HL-60 (cell line): ENCODE results near the gene LRRC8C.

Experiments used
- DNase-seq, 2 experiments: peaks; one replicate each; pipeline ENCODE4 v3.0.0-alpha.2; 2010 to 2020; ENCODE audit warnings: low read depth in 1 of 2, low spot score in 1 of 2
- H3K27ac ChIP-seq: fragments of 250-450 bp; sonication (Bioruptor Pico); replicated peaks from 2 replicates; pipeline ENCODE4 v1.5.1; 2020; ENCODE audit warnings: mild to moderate bottlenecking, moderate library complexity
- H3K27me3 ChIP-seq: fragments of 250-450 bp; sonication (Bioruptor Pico); 2 replicates; pipeline ENCODE4 v1.5.1; 2021; ENCODE audit warnings: mild to moderate bottlenecking, moderate library complexity; ENCODE audit not compliant: insufficient read depth, poor library complexity, severe bottlenecking
- H3K4me3 ChIP-seq: replicated peaks from 2 replicates; pipeline ENCODE4 v1.5.1; 2011; ENCODE audit warnings: mild to moderate bottlenecking, control low read depth, low read length; ENCODE audit not compliant: insufficient read depth
- GABPA ChIP-seq: IDR thresholded peaks from 2 replicates; pipeline ENCODE4 v1.6.1; 2012; ENCODE audit warnings: low read depth
- POLR2AphosphoS5 ChIP-seq: IDR thresholded peaks from 2 replicates; pipeline ENCODE4 v1.6.1; 2012; ENCODE audit warnings: low read depth
- SPI1 ChIP-seq: IDR thresholded peaks from 2 replicates; pipeline ENCODE4 v1.6.1; 2012; ENCODE audit warnings: low read depth, mild to moderate bottlenecking, borderline replicate concordance
- TF ChIP-seq, protein P1 (sequence below): IDR thresholded peaks from one replicate; pipeline ENCODE4 v1.5.1; 2011; ENCODE audit warnings: low read length, control low read depth, inconsistent platforms; ENCODE audit not compliant: insufficient read depth
- TF ChIP-seq, protein P2 (sequence below): IDR thresholded peaks from 2 replicates; pipeline ENCODE4 v1.6.1; 2012; ENCODE audit warnings: low read depth; ENCODE audit not compliant: insufficient replicate concordance

The LRRC8C gene

DNA sequence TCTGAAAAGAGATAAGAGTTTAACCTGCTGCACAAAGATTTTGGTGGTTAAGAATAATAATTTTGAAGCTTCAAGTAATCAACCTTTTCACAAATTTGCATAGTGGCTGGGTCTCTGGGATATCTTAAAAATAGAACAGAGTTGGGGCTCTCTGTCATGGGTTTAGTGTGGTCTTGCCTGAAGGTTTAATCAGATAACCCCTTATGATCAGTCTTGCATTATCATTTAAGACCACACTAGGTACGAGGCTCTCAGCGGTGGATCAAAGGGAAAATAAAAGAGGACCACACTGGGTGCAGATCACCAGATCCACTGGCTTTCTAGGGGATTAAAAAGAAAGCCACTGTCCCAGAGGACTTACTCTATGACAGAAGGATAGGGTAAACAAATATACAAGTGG is 19.5 kb downstream of the LRRC8C start:
- no peak overlapping the region for H3K27ac ChIP-seq
- H3K4me3 ChIP-seq: no peak overlapping the region
- TF ChIP-seq POLR2AphosphoS5: no peak
- DNase-seq: no peak
- H3K27me3 ChIP-seq: no peaks in the 10 kb centered on the region

DNA sequence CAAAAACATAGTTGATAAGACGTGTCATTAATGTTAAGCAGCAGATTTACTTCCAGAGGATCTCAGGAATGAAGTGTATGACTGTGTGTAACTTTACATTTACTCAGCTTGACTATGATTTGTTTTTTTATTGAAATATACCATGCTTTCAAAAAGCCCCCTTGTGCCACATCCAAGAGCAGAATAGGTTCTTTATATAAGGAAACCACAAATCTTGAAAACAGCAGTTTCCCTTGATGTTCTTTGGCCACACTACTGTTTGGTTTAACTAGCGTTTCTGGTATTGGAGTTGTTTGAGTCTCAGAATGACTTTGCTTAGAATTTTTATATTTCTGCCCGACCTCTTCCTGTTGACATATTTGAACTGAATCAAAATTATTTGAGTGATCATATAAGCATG is 25.0 kb downstream of the LRRC8C start:
- H3K27me3 ChIP-seq: no peaks in the 10 kb centered on the region
- no peak for DNase-seq
- TF ChIP-seq SPI1: no peak
- TF ChIP-seq, protein P1, sequence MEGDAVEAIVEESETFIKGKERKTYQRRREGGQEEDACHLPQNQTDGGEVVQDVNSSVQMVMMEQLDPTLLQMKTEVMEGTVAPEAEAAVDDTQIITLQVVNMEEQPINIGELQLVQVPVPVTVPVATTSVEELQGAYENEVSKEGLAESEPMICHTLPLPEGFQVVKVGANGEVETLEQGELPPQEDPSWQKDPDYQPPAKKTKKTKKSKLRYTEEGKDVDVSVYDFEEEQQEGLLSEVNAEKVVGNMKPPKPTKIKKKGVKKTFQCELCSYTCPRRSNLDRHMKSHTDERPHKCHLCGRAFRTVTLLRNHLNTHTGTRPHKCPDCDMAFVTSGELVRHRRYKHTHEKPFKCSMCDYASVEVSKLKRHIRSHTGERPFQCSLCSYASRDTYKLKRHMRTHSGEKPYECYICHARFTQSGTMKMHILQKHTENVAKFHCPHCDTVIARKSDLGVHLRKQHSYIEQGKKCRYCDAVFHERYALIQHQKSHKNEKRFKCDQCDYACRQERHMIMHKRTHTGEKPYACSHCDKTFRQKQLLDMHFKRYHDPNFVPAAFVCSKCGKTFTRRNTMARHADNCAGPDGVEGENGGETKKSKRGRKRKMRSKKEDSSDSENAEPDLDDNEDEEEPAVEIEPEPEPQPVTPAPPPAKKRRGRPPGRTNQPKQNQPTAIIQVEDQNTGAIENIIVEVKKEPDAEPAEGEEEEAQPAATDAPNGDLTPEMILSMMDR: no peak
- H3K4me3 ChIP-seq: no peak overlapping the region
- no peak overlapping the region for H3K27ac ChIP-seq

DNA sequence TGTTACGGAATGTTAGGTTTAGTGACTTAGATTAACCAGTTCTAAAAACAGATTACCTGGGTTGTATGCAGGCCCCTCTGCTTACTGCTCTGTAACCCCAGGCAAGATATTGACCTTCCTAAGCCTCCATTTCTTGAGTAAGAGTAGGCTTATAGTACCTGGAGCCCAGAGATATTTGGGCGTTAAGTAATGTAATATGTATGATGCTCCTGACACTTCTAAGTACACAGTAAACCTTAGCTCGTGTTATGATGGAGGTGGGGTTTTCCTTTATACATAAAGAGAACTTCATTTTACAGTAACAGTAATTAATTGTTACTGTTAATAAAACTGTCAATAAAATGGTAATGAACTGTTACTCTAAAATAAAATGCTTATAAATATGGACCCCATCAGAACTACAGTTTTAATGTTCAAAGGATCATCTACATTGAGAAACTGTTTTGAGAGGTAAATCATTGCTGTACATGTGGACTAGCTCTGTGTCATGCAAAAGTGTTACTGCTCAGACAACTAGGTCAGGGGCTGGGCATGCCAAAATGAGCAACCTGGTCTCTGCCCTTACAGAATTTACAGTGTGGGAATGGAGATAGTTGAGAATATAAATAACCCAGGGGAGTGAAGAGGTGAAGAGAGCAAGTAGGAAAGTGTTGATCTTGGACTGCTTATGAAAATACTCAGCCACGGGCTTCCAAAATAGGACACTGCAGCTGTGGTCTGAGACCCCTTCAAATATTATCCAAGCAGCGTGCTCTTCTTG is 26.6 kb downstream of the LRRC8C start:
- Histone ChIP-seq H3K4me3 (no peak overlapping the region), H3K27me3 (no peaks in the 10 kb centered on the region), H3K27ac (no peak overlapping the region)
- TF ChIP-seq, protein P2, sequence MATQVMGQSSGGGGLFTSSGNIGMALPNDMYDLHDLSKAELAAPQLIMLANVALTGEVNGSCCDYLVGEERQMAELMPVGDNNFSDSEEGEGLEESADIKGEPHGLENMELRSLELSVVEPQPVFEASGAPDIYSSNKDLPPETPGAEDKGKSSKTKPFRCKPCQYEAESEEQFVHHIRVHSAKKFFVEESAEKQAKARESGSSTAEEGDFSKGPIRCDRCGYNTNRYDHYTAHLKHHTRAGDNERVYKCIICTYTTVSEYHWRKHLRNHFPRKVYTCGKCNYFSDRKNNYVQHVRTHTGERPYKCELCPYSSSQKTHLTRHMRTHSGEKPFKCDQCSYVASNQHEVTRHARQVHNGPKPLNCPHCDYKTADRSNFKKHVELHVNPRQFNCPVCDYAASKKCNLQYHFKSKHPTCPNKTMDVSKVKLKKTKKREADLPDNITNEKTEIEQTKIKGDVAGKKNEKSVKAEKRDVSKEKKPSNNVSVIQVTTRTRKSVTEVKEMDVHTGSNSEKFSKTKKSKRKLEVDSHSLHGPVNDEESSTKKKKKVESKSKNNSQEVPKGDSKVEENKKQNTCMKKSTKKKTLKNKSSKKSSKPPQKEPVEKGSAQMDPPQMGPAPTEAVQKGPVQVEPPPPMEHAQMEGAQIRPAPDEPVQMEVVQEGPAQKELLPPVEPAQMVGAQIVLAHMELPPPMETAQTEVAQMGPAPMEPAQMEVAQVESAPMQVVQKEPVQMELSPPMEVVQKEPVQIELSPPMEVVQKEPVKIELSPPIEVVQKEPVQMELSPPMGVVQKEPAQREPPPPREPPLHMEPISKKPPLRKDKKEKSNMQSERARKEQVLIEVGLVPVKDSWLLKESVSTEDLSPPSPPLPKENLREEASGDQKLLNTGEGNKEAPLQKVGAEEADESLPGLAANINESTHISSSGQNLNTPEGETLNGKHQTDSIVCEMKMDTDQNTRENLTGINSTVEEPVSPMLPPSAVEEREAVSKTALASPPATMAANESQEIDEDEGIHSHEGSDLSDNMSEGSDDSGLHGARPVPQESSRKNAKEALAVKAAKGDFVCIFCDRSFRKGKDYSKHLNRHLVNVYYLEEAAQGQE: no peak
- no peak for TF ChIP-seq POLR2AphosphoS5
- no peak for TF ChIP-seq SPI1
- no peak for TF ChIP-seq GABPA
- TF ChIP-seq, protein P1: no peak
- no peak for DNase-seq

DNA sequence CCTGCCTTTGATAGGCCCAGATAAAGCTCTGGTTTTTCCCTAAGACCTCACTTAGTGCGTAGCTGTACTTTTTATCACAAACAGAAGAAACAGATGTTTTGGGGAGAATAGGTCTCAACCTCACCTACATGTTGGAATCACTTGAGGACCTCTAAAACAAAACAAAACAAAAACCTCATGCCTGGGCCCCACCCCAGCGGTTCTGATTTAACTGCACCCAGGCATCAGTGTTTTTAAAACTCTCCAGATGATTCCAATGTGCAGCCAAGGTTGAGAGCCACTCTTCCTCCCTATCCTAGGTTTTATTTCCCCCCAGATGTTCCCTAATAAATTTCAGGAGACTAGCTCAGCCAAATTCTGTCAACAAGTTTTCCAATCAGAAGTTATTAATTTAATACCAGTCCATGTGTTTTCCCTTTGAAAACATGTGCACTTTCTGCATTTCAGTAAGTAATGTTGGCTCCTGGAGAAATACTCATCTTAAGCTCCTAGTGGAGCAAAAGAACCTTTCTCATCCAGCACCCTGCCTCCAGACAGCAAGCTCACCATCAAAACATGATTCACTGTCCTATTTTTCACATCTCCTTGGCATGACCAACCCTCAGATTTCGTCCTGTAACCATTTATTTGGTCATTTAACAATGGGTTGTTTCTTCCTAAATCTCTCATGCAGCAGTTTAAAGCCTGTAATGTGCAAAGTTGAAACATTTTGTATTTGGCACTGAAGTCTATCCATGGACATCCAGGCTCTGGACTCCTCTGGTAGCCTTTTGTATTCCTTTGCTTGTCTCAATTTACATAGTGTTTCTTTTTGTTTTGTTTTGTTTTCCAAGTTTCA is 27.5 kb downstream of the LRRC8C start:
- Histone ChIP-seq H3K4me3 (no peak overlapping the region), H3K27me3 (no peaks in the 10 kb centered on the region), H3K27ac (no peak overlapping the region)
- TF ChIP-seq, protein P1: no peak
- TF ChIP-seq, protein P2: no peak
- TF ChIP-seq POLR2AphosphoS5 (no peak), GABPA (no peak), SPI1 (no peak)
- DNase-seq: no peak
